Gastroesophageal sphincter (tissue), 3 donors: Measurements from ENCODE around the gene YPEL1.

Experiments
- CTCF ChIP-seq, 4 experiments: fragments of 200-600 bp in 2 of 4; fragments of 450-650 bp in 2 of 4; sonication (generic) in 1 of 4; IDR thresholded peaks; one replicate each; pipeline ENCODE4 v1.5.1; 2017 to 2019; ENCODE audit warnings: antibody characterized with exemption in 4 of 4, mild to moderate bottlenecking in 2 of 4, moderate library complexity in 2 of 4
- POLR2A ChIP-seq, 2 donors: fragments of 450-650 bp; IDR thresholded peaks; one replicate each; pipeline ENCODE4 v1.6.1; 2017; ENCODE audit warnings: antibody characterized with exemption in 2 of 2, mild to moderate bottlenecking in 2 of 2, moderate library complexity in 1 of 2
- POLR2AphosphoS5 ChIP-seq: sonication (generic); formaldehyde crosslinking; IDR thresholded peaks from one replicate; pipeline ENCODE4 v1.6.1; 2017; ENCODE audit warnings: antibody characterized with exemption

GRCh38 chr22:21727159-21727558, 8.4 kb downstream of the YPEL1 start:
- TF ChIP-seq POLR2A (IDR thresholded peaks at IDR 0.05) = no peak
- no peak for TF ChIP-seq POLR2AphosphoS5
- no peak for TF ChIP-seq CTCF (IDR thresholded peaks at IDR 0.05)
